IMR-90 (cell line): ENCODE data around the gene HEPACAM. TPM values are rescaled to one million over a fixed set of nuclear protein-coding genes. Genes with fewer than 3 reads are reported as not detected.

Experiments
- ATAC-seq: fragments of 200-7000 bp; cut with Tn5 transposase; 2 replicates; pipeline ENCODE4 v1.9.1; 2020; ENCODE audit warnings: low read depth, mild to moderate bottlenecking, moderate library complexity
- BruUV-seq: library from RNA; stranded (reverse); fragments of 400-500 nt; replicated peaks from 2 replicates; lab custom pipeline; 2021; lab: Mats Ljungman, UMichigan
- CTCF ChIA-PET: fragments of 300-600 bp; formaldehyde crosslinking; extraction: SDS; loops from one replicate; lab custom pipeline; 2021; ENCODE audit warnings: antibody characterized with exemption; lab: Yijun Ruan, JAX
- POLR2A ChIA-PET: fragments of 300-600 bp; sonication (Branson Sonifier 250); formaldehyde crosslinking; loops from one replicate; lab custom pipeline; 2022; ENCODE audit warnings: antibody characterized with exemption; ENCODE audit not compliant: unreplicated experiment; lab: Charles Lee
- DNase-seq: peaks from one replicate; pipeline ENCODE4 v3.0.0; 2013
- H2AFZ ChIP-seq: replicated peaks from 2 replicates; pipeline ENCODE3; 2013; ENCODE audit warnings: low read length, mild to moderate bottlenecking; ENCODE audit not compliant: poor library complexity
- H2AK5ac ChIP-seq: 2 replicates; pipeline ENCODE4 v1.6.1; 2013; ENCODE audit warnings: low read depth, low read length, inconsistent platforms
- H2AK9ac ChIP-seq: replicated peaks from 2 replicates; pipeline ENCODE3; 2013; ENCODE audit warnings: mild to moderate bottlenecking, low read depth, low read length, moderate library complexity; ENCODE audit not compliant: poor library complexity
- H2BK120ac ChIP-seq: 2 replicates; pipeline ENCODE4 v1.6.1; 2013; ENCODE audit warnings: low read depth, low read length, inconsistent platforms
- H2BK15ac ChIP-seq: 3 replicates; pipeline ENCODE4 v1.6.1; 2013; ENCODE audit warnings: low read depth, low read length, inconsistent platforms
- H2BK20ac ChIP-seq: 2 replicates; pipeline ENCODE4 v1.6.1; 2013; ENCODE audit warnings: low read depth, mild to moderate bottlenecking, inconsistent platforms, low read length, moderate library complexity
- H2BK5ac ChIP-seq: 2 replicates; pipeline ENCODE4 v1.6.1; 2013; ENCODE audit warnings: mild to moderate bottlenecking, low read depth, low read length, inconsistent platforms; ENCODE audit not compliant: poor library complexity, severe bottlenecking
- H3K14ac ChIP-seq: replicated peaks from 2 replicates; pipeline ENCODE4 v1.6.1; 2013; ENCODE audit warnings: low read depth, low read length, inconsistent platforms
- H3K18ac ChIP-seq: 2 replicates; pipeline ENCODE4 v1.6.1; 2013; ENCODE audit warnings: low read depth, low read length, control low read depth
- H3K23ac ChIP-seq: 2 replicates; pipeline ENCODE4 v1.6.1; 2013; ENCODE audit warnings: low read depth, low read length, inconsistent platforms
- H3K27ac ChIP-seq: 2 replicates; pipeline ENCODE4 v1.5.1; 2013; ENCODE audit warnings: mild to moderate bottlenecking, control low read depth, low read length; ENCODE audit not compliant: insufficient read depth
- H3K27me3 ChIP-seq: 2 replicates; pipeline ENCODE4 v1.6.1; 2013; ENCODE audit warnings: low read length; ENCODE audit not compliant: control insufficient read depth, insufficient read depth
- H3K36me3 ChIP-seq: 2 replicates; pipeline ENCODE4 v1.6.1; 2013; ENCODE audit warnings: low read length, mixed read lengths; ENCODE audit not compliant: control insufficient read depth, insufficient read depth
- H3K4ac ChIP-seq: 2 replicates; pipeline ENCODE4 v1.6.1; 2013; ENCODE audit warnings: low read depth, low read length, inconsistent platforms
- H3K4me1 ChIP-seq: 2 replicates; pipeline ENCODE4 v1.6.1; 2013; ENCODE audit warnings: low read length, mixed read lengths; ENCODE audit not compliant: control insufficient read depth, insufficient read depth
- H3K4me2 ChIP-seq: 2 replicates; pipeline ENCODE4 v1.6.1; 2013; ENCODE audit warnings: low read depth, mild to moderate bottlenecking, control low read depth, low read length, moderate library complexity
- H3K4me3 ChIP-seq: 2 replicates; pipeline ENCODE4 v1.5.1; 2013; ENCODE audit warnings: low read depth, mild to moderate bottlenecking, control low read depth, low read length, moderate library complexity; ENCODE audit not compliant: insufficient read depth
- H3K56ac ChIP-seq: 2 replicates; pipeline ENCODE4 v1.6.1; 2013; ENCODE audit warnings: low read length, inconsistent platforms; ENCODE audit not compliant: insufficient read depth; ENCODE audit errors: extremely low read depth
- H3K79me1 ChIP-seq, 2 experiments: 2 replicates each; pipeline ENCODE4 v1.6.1; 2013; ENCODE audit warnings: low read length in 2 of 2, inconsistent platforms in 1 of 2, low read depth in 1 of 2
- H3K9ac ChIP-seq: 2 replicates; pipeline ENCODE4 v1.6.1; 2013; ENCODE audit warnings: low read depth, low read length, control low read depth
- H3K9me1 ChIP-seq: 2 replicates; pipeline ENCODE4 v1.6.1; 2013; ENCODE audit warnings: low read length, inconsistent platforms; ENCODE audit not compliant: insufficient read depth
- H3K9me3 ChIP-seq: 2 replicates; pipeline ENCODE4 v1.6.1; 2013; ENCODE audit warnings: low read length; ENCODE audit not compliant: control insufficient read depth, insufficient read depth
- H4K20me1 ChIP-seq: 2 replicates; pipeline ENCODE4 v1.6.1; 2013; ENCODE audit warnings: low read length, inconsistent platforms; ENCODE audit not compliant: insufficient read depth
- H4K5ac ChIP-seq: 2 replicates; pipeline ENCODE4 v1.6.1; 2013; ENCODE audit warnings: mild to moderate bottlenecking, low read depth, low read length, control low read depth
- H4K8ac ChIP-seq, 2 experiments: 2 replicates each; pipeline ENCODE4 v1.6.1; 2013; ENCODE audit warnings: low read depth in 2 of 2, low read length in 2 of 2, control low read depth in 1 of 2, inconsistent platforms in 1 of 2
- H4K91ac ChIP-seq: 2 replicates; pipeline ENCODE4 v1.6.1; 2013; ENCODE audit warnings: low read depth, low read length, inconsistent platforms; ENCODE audit not compliant: insufficient read depth
- BHLHE40 ChIP-seq: fragments of 150-350 bp; IDR thresholded peaks from 2 replicates; pipeline ENCODE4 v1.6.1; 2016; ENCODE audit warnings: mild to moderate bottlenecking, low read depth, low read length
- CHD1 ChIP-seq: IDR thresholded peaks from 2 replicates; pipeline ENCODE4 v1.6.1; 2012; ENCODE audit warnings: low read depth, low read length, improper control_type of control experiment
- CTCF ChIP-seq: conservative IDR thresholded peaks from 2 replicates; pipeline ENCODE4 v1.5.1; 2012; ENCODE audit warnings: mild to moderate bottlenecking, low read depth, low read length, improper control_type of control experiment
- FOS ChIP-seq: fragments of 150-350 bp; IDR thresholded peaks from 2 replicates; pipeline ENCODE4 v1.6.1; 2016; ENCODE audit warnings: low read depth, low read length
- MAFK ChIP-seq: IDR thresholded peaks from 2 replicates; pipeline ENCODE4 v1.6.1; 2012; ENCODE audit warnings: low read depth, low read length, improper control_type of control experiment
- MAZ ChIP-seq: IDR thresholded peaks from 2 replicates; pipeline ENCODE4 v1.6.1; 2012; ENCODE audit warnings: low read depth, mild to moderate bottlenecking, low read length, improper control_type of control experiment, moderate library complexity, borderline replicate concordance
- NFE2L2 ChIP-seq: fragments of 150-350 bp; IDR thresholded peaks from 2 replicates; pipeline ENCODE4 v1.6.1; 2016; ENCODE audit warnings: low read depth, mild to moderate bottlenecking, low read length
- POLR2A ChIP-seq: IDR thresholded peaks from 2 replicates; pipeline ENCODE4 v1.6.1; 2012; ENCODE audit warnings: mild to moderate bottlenecking, low read depth, low read length
- RAD21 ChIP-seq: IDR thresholded peaks from 2 replicates; pipeline ENCODE4 v1.6.1; 2012; ENCODE audit warnings: low read length, improper control_type of control experiment
- RCOR1 ChIP-seq: IDR thresholded peaks from 2 replicates; pipeline ENCODE4 v1.6.1; 2012; ENCODE audit warnings: mild to moderate bottlenecking, low read length, improper control_type of control experiment; ENCODE audit not compliant: insufficient replicate concordance
- RFX5 ChIP-seq: IDR thresholded peaks from 2 replicates; pipeline ENCODE4 v1.8.0; 2012; ENCODE audit warnings: low read depth, mild to moderate bottlenecking, low read length, moderate library complexity
- SMC3 ChIP-seq: fragments of 150-350 bp; IDR thresholded peaks from 2 replicates; pipeline ENCODE4 v1.6.1; 2016; ENCODE audit warnings: low read depth, mild to moderate bottlenecking, antibody characterized with exemption, low read length, moderate library complexity
- WGBS, 2 experiments: methylation state at CpG; one replicate each; pipeline versions ENCODE4 v1.1.5 to v1.1.7; 2013; ENCODE audit warnings: missing lambda C conversion rate in 2 of 2; ENCODE audit not compliant: insufficient read length in 1 of 2; ENCODE audit errors: extremely low coverage in 2 of 2; 5-methylcytosine and 5-hydroxymethylcytosine counted together
- dilution Hi-C: fragments of 300-500 bp; cut with HindIII; formaldehyde crosslinking; loops from one replicate; pipeline ENCODE4 v1.14.3; 2018; ENCODE audit warnings: low sequenced_read_pairs; ENCODE audit not compliant: unreplicated experiment
- in situ Hi-C: fragments of 300-500 bp; cut with MboI; formaldehyde crosslinking; loops from 3 replicates; pipeline ENCODE4 v1.14.3; 2019; ENCODE audit warnings: low sequenced_read_pairs, inconsistent platforms, mixed read lengths
- intact Hi-C: fragments of 100-400 bp; cut with micrococcal nuclease; formaldehyde crosslinking; loops from 2 replicates; pipeline ENCODE4 v1.10.0; 2022
- polyA plus RNA-seq, 3 experiments: library from polyadenylated mRNA; depleted of rRNA; stranded (reverse); fragments of >200 nt; gene quantifications; 2 replicates each; pipeline ENCODE4 v1.2.3, GENCODE V29; 2012; ENCODE audit warnings: low replicate concordance in 1 of 3
- total RNA-seq: library from RNA; depleted of rRNA; stranded (reverse); fragments of >200 nt; gene quantifications from 2 replicates; pipeline ENCODE4 v1.2.3, GENCODE V29; 2012

HEPACAM gene
- total and polyA plus RNA-seq, 2 of the 4 experiments (the other 2 are of a cell fraction): 0.09 to 0.18 TPM

GRCh38 chr11:124900464-124900863 lies 35.4 kb downstream of the HEPACAM start:
- Histone ChIP-seq H3K23ac (peak overlapping the region; percentile 96), H3K4me1 (peaks cover 37% of the 10 kb centered on the region), H4K8ac (peak overlapping the region; percentile 96 to 98), H4K91ac (peak overlapping the region; percentile 100), H2AK9ac (peak overlapping the region; percentile 91), H3K36me3 (no peaks in the 10 kb centered on the region), H3K9me3 (no peaks in the 10 kb centered on the region), H2AK5ac (peak overlapping the region; percentile 100), H3K27ac (peak overlapping the region; percentile 77), H3K4ac (peak overlapping the region; percentile 100), H2BK15ac (peak overlapping the region; percentile 100), H3K9me1 (peaks cover 39% of the 10 kb centered on the region), H2BK5ac (peak overlapping the region; percentile 97), H3K4me2 (peak overlapping the region; percentile 38), H2BK120ac (peak overlapping the region; percentile 98), H3K9ac (peak overlapping the region; percentile 41; the same call in 1 of the 2 replicates), H4K20me1 (no peaks in the 10 kb centered on the region), H3K4me3 (no peak overlapping the region), H2AFZ (peak overlapping the region; percentile 80), H2BK20ac (peak overlapping the region; percentile 99), H3K18ac (peak overlapping the region; percentile 58), H3K14ac (peak overlapping the region; percentile 100), H3K27me3 (no peaks in the 10 kb centered on the region), H3K79me1 (peaks cover 7 to 31% of the 10 kb centered on the region in 2 experiments; a peak in 3 of 4 replicates), H3K56ac (peak overlapping the region; percentile 97), H4K5ac (peak overlapping the region; percentile 78)
- TF ChIP-seq RCOR1 (peak; percentile 71), MAFK (no peak), POLR2A (peak; percentile 66; the same call in 1 of the 2 replicates), FOS (peak; percentile 86), BHLHE40 (peak; percentile 53; the same call in 1 of the 2 replicates), RAD21 (no peak; the same call in 1 of the 2 replicates), NFE2L2 (no peak; the same call in 1 of the 2 replicates), MAZ (no peak), SMC3 (no peak), RFX5 (no peak), CHD1 (no peak), CTCF (no peak)
- dilution Hi-C loops (no loop called here), in situ Hi-C loops (no loop called here), intact Hi-C loops (loop anchor here (2.0 kb wide), 1 partner anchor 52 kb away; no protein-coding TSS in a partner anchor)
- ATAC-seq (peak; percentile 74), DNase-seq (peak; percentile 93)
- BruUV-seq: no TSS peak
- WGBS, 2 experiments: no CpG with 5 or more reads among the region's 5 CpGs
- POLR2A ChIA-PET: no interaction called here
- CTCF ChIA-PET: interaction anchor here (1.3 to 1.6 kb wide), 3 partner anchors 12 to 24 kb away, joined by 4 to 6 read pairs (median 4); no protein-coding TSS in a partner anchor
